Measurements from ENCODE around the gene GNPDA1. TPM values are rescaled to one million over a fixed set of nuclear protein-coding genes. Genes with fewer than 3 reads are reported as not detected.

The GNPDA1 gene
- total RNA-seq, 1 donor from 2014 or later: 76.8 TPM

- no peaks in the 10 kb centered on the region for H3K9me3 Mint-ChIP-seq
- DNase-seq (ENCODE audit: low read depth, low spot score): no peak
- H3K4me3 Mint-ChIP-seq: no peak overlapping the region
- H3K27ac Mint-ChIP-seq (ENCODE audit: unreplicated experiment): no peak overlapping the region
- H3K27me3 Mint-ChIP-seq (ENCODE audit: low read depth): no peaks in the 10 kb centered on the region
- H3K36me3 Mint-ChIP-seq (ENCODE audit: low read depth): peaks cover 12% of the 10 kb centered on the region
- no peak for TF ChIP-seq CTCF (conservative IDR thresholded peaks at IDR 0.05)
- no peaks in the 10 kb centered on the region for H3K4me1 Mint-ChIP-seq
These were observed 30.2 kb downstream of the GNPDA1 start for GRCh38 chr5:141982626-141983025.

- Mint-ChIP-seq H3K27me3 (ENCODE audit: low read depth) (no peaks in the 10 kb centered on the region), H3K9me3 (no peaks in the 10 kb centered on the region), H3K27ac (ENCODE audit: unreplicated experiment) (no peak overlapping the region), H3K4me1 (peaks cover 4% of the 10 kb centered on the region), H3K4me3 (no peak overlapping the region), H3K36me3 (ENCODE audit: low read depth) (peaks cover 14% of the 10 kb centered on the region)
- TF ChIP-seq CTCF (conservative IDR thresholded peaks at IDR 0.05): no peak
- DNase-seq (ENCODE audit: low read depth, low spot score): no peak
These were observed 34.4 kb downstream of the GNPDA1 start for GRCh38 chr5:141978389-141978788.

DNA sequence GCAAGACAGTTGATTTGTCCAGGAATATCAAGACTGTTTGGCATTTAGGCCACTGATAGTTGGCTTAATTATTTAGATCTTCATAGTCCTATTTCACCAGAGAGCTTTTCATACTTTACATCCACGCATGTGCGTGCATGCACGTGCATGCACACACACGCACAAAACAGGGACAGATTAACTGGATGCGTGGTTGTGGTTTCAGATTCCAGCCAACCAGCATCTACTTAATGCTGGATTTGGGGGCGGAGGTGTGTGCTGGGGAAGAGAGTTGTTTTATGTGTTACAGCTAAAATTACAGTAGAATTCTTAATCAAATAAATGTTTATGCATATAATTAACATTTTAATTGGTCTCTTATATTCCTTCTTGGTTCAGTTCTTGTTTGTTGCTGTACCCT is 36.7 kb downstream of the GNPDA1 start:
- Mint-ChIP-seq H3K36me3 (ENCODE audit: low read depth) (peaks cover 10% of the 10 kb centered on the region), H3K4me1 (peaks cover 4% of the 10 kb centered on the region), H3K4me3 (no peak overlapping the region), H3K27ac (ENCODE audit: unreplicated experiment) (no peak overlapping the region), H3K27me3 (ENCODE audit: low read depth) (no peaks in the 10 kb centered on the region), H3K9me3 (no peaks in the 10 kb centered on the region)
- no peak for DNase-seq (ENCODE audit: low read depth, low spot score)
- no peak for TF ChIP-seq CTCF (conservative IDR thresholded peaks at IDR 0.05)

DNA sequence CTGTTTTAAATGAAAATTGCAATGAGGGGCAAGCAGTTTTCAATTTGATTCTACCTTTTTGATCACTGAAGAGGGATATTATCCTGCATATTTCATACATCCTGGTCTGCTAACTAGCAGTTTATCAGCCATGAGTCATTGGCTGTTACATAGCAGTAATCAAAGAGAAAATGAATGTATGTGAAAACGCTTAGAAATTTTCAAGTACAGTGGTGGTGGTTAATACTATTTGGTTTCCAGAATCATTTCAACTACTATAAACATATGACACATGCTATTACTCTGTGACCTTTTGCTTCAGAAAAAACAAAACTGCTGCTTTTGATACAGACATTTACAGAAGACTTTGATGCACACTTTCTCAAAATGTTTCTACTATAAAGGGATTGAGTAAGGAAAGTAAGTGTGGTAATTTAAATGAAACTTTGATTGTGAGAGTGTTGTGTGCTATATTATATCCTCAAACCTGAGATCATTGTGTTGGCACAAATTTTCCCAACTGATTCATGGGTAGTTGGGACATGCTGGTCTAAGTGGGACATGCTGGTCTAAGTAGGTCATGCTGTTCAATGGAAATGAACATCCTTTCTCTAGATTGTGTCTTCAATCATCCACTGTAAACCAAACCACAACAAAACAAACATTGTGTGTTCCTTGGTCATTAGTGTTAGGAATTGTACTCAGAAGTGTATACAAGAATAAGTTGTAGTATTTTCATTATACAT is 38.8 kb downstream of the GNPDA1 start:
- peaks cover 10% of the 10 kb centered on the region for H3K36me3 Mint-ChIP-seq (ENCODE audit: low read depth)
- no peak overlapping the region for H3K4me3 Mint-ChIP-seq
- H3K27ac Mint-ChIP-seq (ENCODE audit: unreplicated experiment): no peak overlapping the region
- TF ChIP-seq CTCF (conservative IDR thresholded peaks at IDR 0.05): no peak
- H3K4me1 Mint-ChIP-seq: peaks cover 19% of the 10 kb centered on the region
- DNase-seq (ENCODE audit: low read depth, low spot score): no peak
- H3K27me3 Mint-ChIP-seq (ENCODE audit: low read depth): no peaks in the 10 kb centered on the region
- no peaks in the 10 kb centered on the region for H3K9me3 Mint-ChIP-seq

GRCh38 chr5:141969783-141970771 is 42.8 kb downstream of the GNPDA1 start:
- peak overlapping the region; percentile 96 for H3K4me3 Mint-ChIP-seq
- TF ChIP-seq CTCF (conservative IDR thresholded peaks at IDR 0.05): no peak

More at GRCh38 chr5:141969783-141970771, 42.8 kb downstream of the GNPDA1 start:
- Mint-ChIP-seq H3K4me1 (peaks cover 28% of the 10 kb centered on the region), H3K27me3 (ENCODE audit: low read depth) (no peaks in the 10 kb centered on the region), H3K9me3 (no peaks in the 10 kb centered on the region), H3K36me3 (ENCODE audit: low read depth) (peaks cover 8% of the 10 kb centered on the region), H3K27ac (ENCODE audit: unreplicated experiment) (no peak overlapping the region)
- no peak for DNase-seq (ENCODE audit: low read depth, low spot score)

All from neural crest cell (in vitro differentiated cells).